HT1080 (cell line): ENCODE results near the gene DNAI7. TPM values are rescaled to one million over a fixed set of nuclear protein-coding genes. Genes with fewer than 3 reads are reported as not detected.

Experiments
- DNase-seq: peaks from one replicate; pipeline ENCODE4 v3.0.0-alpha.2; 2015; ENCODE audit warnings: low read depth
- total RNA-seq: library from RNA; depleted of rRNA; stranded (reverse); fragments of >200 nt; shearing (Covaris generic); gene quantifications from 2 replicates; pipeline ENCODE4 v1.2.3, GENCODE V29; 2014

DNAI7 gene
- total RNA-seq, 1 experiment from 2014 or later, result not detected

- no peak for DNase-seq
Measured at GRCh38 chr12:25186038-25186787, 8.7 kb downstream of the DNAI7 start.

GRCh38 chr12:25184132-25184531, 10.8 kb downstream of the DNAI7 start:
- no peak for DNase-seq

GRCh38 chr12:25182765-25183164, 12.2 kb downstream of the DNAI7 start:
- DNase-seq, result no peak

- DNase-seq, result no peak
Measured at GRCh38 chr12:25162866-25163265, 32.1 kb downstream of the DNAI7 start.

- no peak for DNase-seq
Measured at GRCh38 chr12:25156061-25156460, 38.9 kb downstream of the DNAI7 start.

- peak; percentile 26 for DNase-seq
Measured at GRCh38 chr12:25155022-25155576, 39.9 kb downstream of the DNAI7 start.

- DNase-seq, result no peak
Measured at GRCh38 chr12:25152055-25152454, 42.9 kb downstream of the DNAI7 start.

- DNase-seq, result peak; percentile 87
Measured at GRCh38 chr12:25151476-25151875, 43.5 kb downstream of the DNAI7 start.

GRCh38 chr12:25146686-25147085, 48.3 kb downstream of the DNAI7 start:
- DNase-seq, result no peak

- peak; percentile 15 for DNase-seq
Measured at GRCh38 chr12:25135531-25136154, 59.3 kb downstream of the DNAI7 start.

- DNase-seq, result no peak
Measured at GRCh38 chr12:25131270-25131669, 63.7 kb downstream of the DNAI7 start.

GRCh38 chr12:25130741-25131188, 64.2 kb downstream of the DNAI7 start:
- peak; percentile 20 for DNase-seq

GRCh38 chr12:25126746-25127145, 68.2 kb downstream of the DNAI7 start:
- no peak for DNase-seq

GRCh38 chr12:25126101-25126500, 68.9 kb downstream of the DNAI7 start:
- no peak for DNase-seq

- no peak for DNase-seq
Measured at GRCh38 chr12:25124493-25124892, 70.5 kb downstream of the DNAI7 start.

- no peak for DNase-seq
Measured at GRCh38 chr12:25123126-25123525, 71.8 kb downstream of the DNAI7 start.

GRCh38 chr12:25121916-25122315, 73.0 kb downstream of the DNAI7 start:
- DNase-seq, result peak; percentile 30

- DNase-seq, result no peak
Measured at GRCh38 chr12:25121110-25121509, 73.8 kb downstream of the DNAI7 start.

- DNase-seq, result no peak
Measured at GRCh38 chr12:25119020-25119419, 75.9 kb downstream of the DNAI7 start.

- DNase-seq, result no peak
Measured at GRCh38 chr12:25115677-25116076, 79.3 kb downstream of the DNAI7 start.

- DNase-seq, result no peak
Measured at GRCh38 chr12:25113651-25114050, 81.3 kb downstream of the DNAI7 start.

GRCh38 chr12:25110260-25110659, 84.7 kb downstream of the DNAI7 start:
- DNase-seq, result no peak

- DNase-seq, result no peak
Measured at GRCh38 chr12:25107920-25108319, 87.0 kb downstream of the DNAI7 start.
